Adipose tissue (tissue), 3 donors: Measurements from ENCODE around the gene GALNT13. TPM values are rescaled to one million over a fixed set of nuclear protein-coding genes. Genes with fewer than 3 reads are reported as not detected.

Experiments
- H3K27ac ChIP-seq: one replicate; pipeline ENCODE4 v1.5.1; 2013; ENCODE audit warnings: low read depth, low read length
- WGBS, 3 donors: extraction: QIAGEN DNeasy Blood & Tissue Kit; methylation state at CpG; one replicate each; pipeline ENCODE4 v1.1.7; 2013; 5-methylcytosine and 5-hydroxymethylcytosine counted together
- polyA plus RNA-seq, 3 donors: library from polyadenylated mRNA; stranded (reverse); fragments of 200-250 nt; gene quantifications; one replicate each; pipeline ENCODE4 v1.2.3, GENCODE V29; 2013
- donor health status: healthy with polysubstance abuse.
- donor health status: Bipolar disorder and iron deficiency.
- donor health status: healthy.

Gene GALNT13
- polyA plus RNA-seq, 3 donors = 0.23 to 3.9 (median 1.6) TPM

DNA sequence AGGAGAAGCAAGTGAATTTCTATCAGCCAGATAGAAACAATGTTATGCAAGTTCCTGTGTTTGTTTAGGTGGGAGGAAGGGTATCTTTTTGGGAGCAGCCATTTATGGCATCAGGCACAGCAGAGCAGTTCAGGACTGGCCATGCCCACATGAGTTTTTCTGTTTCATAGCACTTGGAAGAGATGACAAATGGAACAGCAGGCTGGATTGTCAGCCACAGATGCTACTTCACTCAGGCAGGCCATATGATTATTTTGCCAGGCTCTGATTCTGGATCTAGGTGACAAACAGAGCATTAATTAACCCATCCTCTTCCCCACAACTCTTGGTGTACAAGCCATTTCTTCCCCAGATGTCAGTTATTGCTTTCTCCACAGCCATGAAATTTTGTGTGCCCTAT, 63.8 kb downstream of the GALNT13 start:
- H3K27ac ChIP-seq = no peak overlapping the region

DNA sequence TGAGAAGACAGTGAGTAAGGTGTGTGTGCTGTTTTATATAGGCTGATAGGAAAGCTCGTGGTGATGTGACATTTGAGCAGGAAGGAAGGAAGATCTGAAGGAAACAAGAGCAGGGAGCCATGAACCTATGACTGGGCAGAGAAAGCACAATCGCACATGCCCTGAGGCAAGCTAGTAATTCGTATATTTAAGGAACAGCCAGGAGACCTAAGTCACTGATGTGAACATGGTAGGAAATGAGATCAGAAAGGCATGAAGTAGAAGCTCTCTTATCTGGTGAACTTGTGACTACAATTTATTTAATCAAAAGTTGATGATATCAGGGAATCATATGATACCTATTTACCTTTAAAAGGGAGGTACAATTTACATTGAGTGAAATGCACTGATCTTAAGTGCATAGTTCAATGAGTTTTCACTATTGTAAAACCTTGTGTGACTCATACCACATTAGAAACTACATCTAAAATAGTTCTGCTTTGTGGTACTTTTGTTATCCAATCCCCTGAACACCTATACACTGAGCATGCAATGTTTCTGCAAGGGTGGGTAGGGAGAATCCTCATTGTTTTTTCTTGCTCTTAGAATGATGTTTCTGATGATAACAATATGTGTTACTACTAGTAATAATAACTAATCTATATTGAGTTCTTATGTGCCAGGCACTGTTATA, 67.5 kb downstream of the GALNT13 start:
- no peak overlapping the region for H3K27ac ChIP-seq
- WGBS, 3 donors = 62 to 67% (median 66%) methylated on average over 3 of the region's 3 CpGs

DNA sequence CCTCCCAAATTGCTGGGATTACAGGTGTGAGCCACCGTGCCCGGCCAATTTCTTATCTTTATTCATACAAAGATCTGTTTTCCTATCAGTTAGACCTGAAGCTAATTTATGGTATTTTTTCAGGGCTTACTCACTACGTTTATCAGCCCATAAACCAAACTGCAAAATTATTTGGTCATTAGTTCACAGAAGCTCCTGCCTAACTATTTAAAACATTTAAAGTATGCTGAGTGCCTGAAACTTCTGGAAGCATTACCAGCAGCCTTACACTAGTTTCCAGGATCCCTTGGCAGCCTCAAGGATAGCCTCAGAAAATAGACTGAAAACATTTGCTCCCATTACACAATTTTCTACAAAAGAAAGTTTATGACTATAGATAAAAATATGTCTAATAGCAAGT, 68.8 kb downstream of the GALNT13 start:
- WGBS, 3 donors = 21 to 58% (median 51%) methylated on average over 3 of the region's 3 CpGs
- H3K27ac ChIP-seq = no peak overlapping the region

DNA sequence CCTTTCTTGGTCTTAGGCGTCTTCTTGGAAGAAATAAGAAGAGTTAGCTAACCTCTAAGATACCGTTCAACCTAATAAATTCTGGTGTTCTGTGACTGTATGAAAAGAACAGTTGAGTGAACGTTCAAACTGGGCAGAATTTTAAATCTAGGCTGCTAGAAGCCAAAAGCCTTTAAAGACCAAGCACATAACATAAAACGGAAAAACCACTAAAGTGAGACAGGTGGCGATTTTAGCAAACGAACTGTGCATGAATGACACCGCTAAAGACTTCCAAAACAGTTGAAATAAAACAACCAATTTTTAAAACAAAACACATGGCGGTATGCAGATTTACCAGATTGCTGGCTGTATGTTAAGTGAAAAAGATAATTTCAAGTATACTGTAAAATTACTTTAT, 73.1 kb downstream of the GALNT13 start:
- WGBS, 3 donors = 80 to 88% (median 82%) methylated on average over 8 of the region's 8 CpGs
- no peak overlapping the region for H3K27ac ChIP-seq

DNA sequence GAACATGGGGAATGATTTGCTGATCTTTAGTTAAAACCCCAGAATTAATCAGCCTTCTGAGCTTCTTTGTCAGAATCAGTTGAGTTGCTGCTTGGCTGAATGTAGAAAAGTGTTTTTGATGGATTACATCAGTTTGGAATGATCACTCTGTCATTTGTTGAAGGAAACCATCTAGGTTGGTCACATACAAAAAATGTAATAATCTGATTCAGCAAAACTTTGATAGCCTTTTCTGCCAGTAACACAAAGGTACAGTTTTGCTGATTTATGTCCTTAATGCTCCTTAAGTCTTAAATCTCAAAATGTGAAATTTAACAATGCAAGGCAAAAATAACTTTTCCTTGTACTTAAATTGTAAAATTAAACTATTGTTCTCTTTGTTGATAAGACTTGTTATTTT, 74.3 kb downstream of the GALNT13 start:
- H3K27ac ChIP-seq = no peak overlapping the region

DNA sequence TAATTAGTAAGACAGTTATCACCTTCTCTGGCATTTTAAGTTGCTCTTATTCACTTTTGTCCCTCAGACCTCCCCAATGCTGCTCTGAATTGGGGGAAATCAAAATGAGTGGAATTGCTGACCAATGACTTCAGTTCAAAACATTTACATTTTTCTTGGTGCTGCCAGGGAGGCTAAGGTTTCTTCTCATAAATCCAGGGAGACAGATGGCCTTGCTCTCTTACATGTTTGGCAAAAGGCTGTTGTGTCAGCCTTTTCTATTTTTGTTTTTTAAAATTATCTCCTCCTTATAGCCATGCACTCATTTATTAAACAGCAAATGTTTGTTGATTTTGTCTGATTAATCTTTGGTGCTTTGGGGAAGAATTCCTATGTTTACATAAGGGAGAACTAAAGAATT, 82.0 kb downstream of the GALNT13 start:
- H3K27ac ChIP-seq = no peak overlapping the region

DNA sequence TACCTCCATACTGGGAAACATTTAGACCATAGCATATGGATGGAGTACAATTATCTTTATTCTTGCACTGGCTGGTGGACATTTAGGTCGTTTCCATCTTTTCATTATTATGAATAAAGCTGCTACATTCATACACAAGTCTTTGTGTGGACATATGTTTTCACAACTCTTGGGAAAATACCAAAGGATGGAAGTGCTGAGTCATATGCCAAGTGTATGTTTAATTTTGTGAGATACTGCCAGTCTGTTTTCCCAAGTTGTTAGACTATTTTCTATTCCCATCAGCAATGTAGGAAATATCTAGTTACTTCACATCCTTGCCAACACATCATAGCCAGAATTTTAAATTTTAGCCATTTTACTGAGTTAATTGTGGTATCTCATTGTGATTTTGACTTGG, 91.5 kb downstream of the GALNT13 start:
- 37 to 66% (median 64%) methylated on average over 1 of the region's 1 CpG for WGBS, 3 donors
- no peak overlapping the region for H3K27ac ChIP-seq

DNA sequence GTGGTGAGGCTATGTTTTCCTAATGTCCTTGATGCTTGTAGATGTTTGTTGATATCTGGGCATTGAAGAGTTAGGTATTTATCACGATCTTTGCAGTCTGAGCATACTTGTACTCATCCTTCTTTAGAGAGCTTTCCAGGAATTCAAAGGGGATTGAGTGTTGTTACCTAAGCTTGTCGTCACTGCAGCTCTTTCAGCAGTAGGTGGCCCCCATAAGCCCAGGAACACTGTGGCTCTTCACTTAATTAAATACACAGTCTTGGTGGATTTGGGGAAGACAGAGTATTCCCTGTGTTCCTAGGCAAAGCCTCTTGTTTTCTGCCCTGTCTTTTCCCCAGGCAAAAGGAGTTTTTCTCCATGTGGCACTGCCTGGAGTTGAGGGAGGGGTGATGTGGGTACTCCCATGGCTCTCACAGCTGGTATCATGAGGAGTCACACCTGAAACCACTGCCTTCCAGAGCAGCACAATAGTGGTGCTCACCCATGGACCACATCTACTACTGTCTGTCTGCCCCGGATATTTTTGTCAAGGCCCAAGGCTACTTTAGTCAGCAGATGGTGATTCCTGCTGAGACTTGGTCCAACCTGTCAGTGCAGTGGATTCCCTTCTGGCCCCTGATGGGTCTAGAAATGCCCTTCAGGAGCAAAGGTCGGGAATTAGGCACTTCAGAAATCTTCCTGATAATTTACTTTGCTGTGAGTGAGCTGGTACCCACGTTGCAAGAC, 95.7 kb downstream of the GALNT13 start:
- no peak overlapping the region for H3K27ac ChIP-seq
- 60 to 77% (median 66%) methylated on average over 5 of the region's 5 CpGs for WGBS, 3 donors

DNA sequence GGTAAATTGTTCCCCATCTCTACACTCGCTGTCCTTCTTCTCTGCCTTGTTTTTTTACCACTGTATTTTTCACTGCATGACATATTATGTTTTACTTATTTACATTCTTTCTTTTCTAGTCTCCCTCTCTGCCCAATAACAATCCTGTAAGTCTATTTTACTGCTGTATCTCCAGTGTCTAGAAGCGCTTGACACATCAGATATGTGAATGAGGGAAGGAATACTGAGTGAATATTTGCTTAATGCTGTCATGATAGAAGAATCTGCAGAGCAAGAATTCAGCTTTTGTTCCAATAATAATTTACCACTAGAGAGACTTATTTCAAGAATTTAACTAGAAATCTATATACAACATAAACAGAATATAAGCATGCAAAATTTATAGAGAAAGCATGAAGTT, 99.5 kb downstream of the GALNT13 start:
- 48 to 81% (median 69%) methylated on average over 2 of the region's 2 CpGs for WGBS, 3 donors
- H3K27ac ChIP-seq = no peak overlapping the region

DNA sequence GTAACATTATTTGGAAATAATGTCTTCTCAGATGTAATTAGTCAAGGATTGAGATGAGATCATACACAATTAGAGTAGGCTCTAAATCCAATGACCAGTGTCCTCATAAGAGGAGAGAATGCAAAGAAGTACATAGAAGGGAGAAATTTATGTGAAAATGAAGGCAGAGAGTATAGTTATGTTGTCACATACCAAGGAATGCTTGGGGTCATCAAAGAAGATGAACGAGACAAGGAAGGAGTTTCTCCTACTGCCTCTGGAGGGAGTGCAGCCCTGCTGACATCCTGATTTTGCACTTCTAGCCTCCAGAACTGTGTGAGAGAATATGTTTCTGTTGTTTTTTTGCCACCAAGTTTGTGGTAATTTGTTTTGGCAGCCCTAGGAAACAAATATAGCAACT, 100.1 kb downstream of the GALNT13 start:
- H3K27ac ChIP-seq = no peak overlapping the region
- 40 to 52% (median 41%) methylated on average over 1 of the region's 1 CpG for WGBS, 3 donors

DNA sequence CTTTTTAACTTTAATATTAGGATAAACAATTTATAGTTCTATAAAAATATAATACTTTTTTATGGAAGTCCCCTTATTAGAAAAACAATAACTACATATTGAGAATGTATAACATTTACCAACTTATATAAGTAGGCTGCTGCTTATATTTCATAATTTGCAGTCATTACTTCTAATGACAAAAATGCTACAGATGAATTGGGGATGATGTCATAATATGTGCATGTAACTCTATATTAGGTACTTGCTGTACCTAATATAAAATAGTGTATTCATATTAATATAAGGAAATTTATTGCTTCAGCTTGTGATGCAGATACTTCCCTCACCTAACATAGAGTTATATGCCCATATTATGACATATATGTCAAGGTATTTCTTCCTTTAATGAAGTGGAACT, 100.7 kb downstream of the GALNT13 start:
- H3K27ac ChIP-seq = no peak overlapping the region

DNA sequence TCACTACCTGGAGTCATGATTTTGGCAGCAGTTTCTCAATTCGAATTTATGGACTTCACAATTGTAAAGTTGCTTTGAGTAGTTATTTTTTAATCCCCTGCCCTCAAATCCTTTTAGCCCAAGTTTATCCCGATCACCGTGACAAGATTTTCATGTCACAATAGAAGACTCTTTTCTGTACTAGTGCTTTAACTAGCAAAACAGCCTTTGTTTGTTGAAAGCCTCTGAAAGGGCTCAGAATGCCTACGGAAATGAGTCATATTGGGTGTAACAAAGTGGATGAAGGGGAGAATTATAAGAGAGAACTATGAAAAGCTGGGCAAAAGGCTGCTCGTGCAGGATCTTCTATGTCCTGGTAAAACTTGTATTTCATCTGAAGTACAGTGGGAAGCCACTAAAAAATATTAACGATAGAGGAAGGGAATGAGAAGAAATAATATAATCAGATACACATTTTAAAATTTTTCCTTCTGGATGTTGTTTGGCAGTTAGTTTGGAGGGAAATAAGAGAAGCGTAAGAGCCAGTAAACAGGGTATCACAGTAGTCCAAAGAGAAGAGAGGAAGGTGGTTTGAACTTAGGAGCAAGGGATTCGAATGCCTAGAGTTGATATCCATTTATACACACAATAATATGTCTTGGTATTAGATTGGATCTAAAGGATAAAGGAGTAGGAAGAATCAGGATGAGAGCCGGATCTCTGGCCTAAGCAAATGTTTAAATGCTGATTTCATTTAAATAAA, 114.9 kb downstream of the GALNT13 start:
- WGBS, 3 donors = 60 to 75% (median 72%) methylated on average over 9 of the region's 9 CpGs
- no peak overlapping the region for H3K27ac ChIP-seq

DNA sequence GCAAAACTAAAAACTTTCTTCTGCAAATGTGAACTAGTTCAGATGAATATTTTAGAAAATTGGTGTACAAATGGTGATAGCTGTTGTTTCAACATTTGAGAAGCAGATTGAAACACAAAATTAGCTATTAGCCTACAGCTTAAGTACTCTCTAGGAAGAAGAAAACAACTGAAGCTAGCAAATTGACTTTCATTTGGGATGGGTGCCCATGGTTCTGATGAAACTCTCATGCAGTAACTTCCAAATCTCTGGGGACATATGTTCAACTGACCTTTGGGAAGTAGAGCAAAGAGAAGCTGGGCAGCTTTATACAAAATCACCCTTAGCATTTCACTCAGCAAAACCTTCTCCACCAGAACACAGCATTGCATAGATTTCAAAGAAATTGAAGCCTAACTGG, 119.0 kb downstream of the GALNT13 start:
- no peak overlapping the region for H3K27ac ChIP-seq

DNA sequence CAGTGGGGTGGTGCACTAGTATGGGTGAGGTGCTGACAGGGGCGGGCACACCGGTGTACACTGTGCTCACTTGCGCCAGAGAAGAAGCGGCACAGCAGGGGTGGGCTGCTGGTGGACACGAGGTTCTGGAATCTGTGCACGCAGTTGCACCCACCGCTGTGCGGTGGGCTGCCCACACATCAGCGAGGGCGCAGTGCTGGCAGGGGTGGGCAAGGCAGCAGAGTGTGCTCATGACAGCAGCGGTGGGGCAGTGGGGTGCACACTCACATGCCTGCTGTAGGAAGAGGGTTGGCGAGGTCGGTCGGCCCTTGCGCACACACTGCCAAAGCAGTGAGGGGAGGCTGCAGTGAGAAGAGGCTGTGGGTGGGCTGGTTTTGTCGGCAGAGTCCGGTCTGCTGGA, 141.8 kb downstream of the GALNT13 start:
- WGBS, 3 donors = 90 to 95% (median 94%) methylated on average over 17 of the region's 17 CpGs

DNA sequence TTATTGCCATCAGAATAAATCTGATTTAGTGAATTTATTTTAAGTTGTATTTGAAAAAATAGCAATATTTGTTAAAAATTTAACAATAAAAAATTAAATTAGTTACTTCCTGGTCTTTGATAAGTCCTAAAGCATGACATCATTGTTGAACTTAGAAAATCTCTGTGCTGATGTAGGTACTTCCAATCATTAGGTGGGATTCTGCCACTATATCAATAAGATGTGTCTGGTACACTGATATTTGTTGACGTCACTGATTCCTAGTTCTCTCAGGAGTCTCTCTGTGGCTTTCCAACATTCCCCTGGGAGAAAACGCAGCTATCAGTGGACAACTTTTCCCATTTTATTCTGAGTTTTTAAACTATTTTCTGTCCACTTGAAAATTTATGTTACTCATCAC, 143.5 kb downstream of the GALNT13 start:
- no peak overlapping the region for H3K27ac ChIP-seq
- 78 to 79% (median 79%) methylated on average over 2 of the region's 2 CpGs for WGBS, 3 donors

More for the DNA sequence above, 141.8 kb downstream of the GALNT13 start:
- no peak overlapping the region for H3K27ac ChIP-seq

DNA sequence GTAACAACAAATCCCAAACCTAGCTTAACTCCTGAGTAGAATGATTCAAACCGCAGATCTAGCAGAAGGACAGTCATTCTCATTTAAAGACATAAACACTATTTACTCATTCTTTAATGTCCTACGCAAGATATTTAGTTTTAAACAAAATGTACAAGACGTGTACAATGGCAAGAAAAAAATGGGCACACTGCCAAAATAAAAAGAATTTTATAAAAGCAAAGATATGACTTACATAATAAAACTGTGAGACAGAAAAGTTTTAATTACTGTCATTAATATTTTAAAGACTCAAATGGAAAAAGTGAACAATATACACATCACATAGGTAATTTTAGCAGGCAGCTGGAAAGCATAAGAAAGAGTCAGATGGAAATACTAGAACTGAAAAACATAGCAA, 157.8 kb downstream of the GALNT13 start:
- 71 to 77% (median 75%) methylated on average over 3 of the region's 3 CpGs for WGBS, 3 donors
- no peak overlapping the region for H3K27ac ChIP-seq

DNA sequence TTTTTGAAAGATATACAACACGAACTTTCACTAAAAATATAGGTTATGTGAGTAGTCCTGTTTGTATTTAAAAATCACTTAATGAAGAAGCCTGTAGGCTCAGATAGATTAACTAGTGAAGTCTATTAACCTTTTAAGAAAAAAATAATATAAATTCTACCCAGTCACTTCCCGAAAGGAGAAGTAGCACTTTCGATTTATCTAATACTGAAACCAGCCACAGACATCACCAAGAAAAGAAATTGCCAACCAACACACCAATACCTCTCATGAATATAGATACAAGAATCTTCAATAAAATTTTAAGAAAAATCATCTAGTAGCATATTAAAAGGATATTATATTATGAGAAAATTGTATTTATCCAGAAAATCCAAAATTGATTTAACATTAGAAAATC, 160.5 kb downstream of the GALNT13 start:
- no peak overlapping the region for H3K27ac ChIP-seq
- WGBS, 3 donors = 74 to 80% (median 78%) methylated on average over 3 of the region's 3 CpGs

DNA sequence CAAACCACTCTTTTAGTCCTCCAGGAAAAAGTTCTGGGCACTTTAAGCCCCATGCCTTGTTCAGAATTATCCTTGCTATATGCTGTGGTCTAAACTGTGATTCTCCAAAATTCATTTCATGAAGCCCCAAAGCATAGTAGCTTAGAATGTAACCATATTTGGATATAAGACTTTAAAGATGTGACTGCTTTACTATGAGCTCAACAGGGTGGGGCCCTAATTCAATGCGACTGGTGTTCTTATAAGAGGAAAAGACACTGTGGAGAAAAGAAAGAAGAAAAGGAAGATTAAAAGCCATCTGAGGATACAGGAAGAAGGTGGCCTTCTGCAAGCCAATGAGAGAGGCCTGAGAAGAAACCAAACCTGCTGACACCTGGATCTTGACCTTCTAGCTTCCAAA, 174.8 kb downstream of the GALNT13 start:
- H3K27ac ChIP-seq = no peak overlapping the region
- 68 to 81% (median 76%) methylated on average over 1 of the region's 1 CpG for whole genome bisulfite sequencing, 3 donors

DNA sequence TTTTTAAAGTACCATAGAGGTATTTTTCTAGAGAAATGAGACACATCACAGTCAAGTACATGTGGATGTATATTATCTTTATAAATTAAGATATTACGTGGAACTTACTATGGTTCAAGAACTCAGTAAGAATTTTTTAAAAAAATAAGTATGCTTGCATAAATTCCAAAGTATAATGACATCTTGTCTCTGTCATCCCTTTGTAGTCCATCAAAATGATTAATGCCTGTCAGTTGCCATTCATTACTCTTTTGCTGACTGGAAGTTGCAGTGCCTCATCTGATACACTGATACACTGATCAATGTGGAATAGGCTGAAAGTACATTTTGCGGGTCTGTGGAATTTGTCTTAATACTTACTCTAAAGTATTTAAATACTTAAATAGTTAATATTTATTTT, 177.2 kb downstream of the GALNT13 start:
- WGBS, 3 donors = 82 to 94% (median 92%) methylated on average over 2 of the region's 2 CpGs
- no peak overlapping the region for H3K27ac ChIP-seq

DNA sequence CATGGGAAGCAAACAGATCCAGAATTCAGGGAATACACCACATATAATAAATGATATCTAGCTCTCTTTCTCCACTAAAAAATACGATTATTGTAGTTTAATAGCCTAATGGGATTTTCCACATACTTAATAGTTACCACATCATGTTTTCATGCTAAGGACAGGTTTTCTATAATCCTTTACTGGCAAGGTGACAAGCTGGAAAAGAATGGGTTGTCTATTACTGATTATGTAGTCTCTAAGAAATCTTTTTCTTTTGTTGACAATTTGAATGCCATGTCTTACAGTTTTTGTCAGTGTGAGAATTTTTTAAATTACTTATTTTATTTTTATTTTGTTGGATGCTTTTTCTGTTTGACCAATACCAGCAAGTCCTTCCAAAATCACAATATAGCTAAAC, 177.8 kb downstream of the GALNT13 start:
- H3K27ac ChIP-seq = no peak overlapping the region
- WGBS, 3 donors = 59 to 72% (median 59%) methylated on average over 1 of the region's 1 CpG
